HG03571 (cell line): ENCODE measurements around the gene PPDPF.
A peak's percentile ranks its signal among the peaks of the same experiment; 100 is the strongest.
"Not testable (repeated sequence)": the region's sequence is repeated elsewhere in the genome, so short reads cannot be mapped to it uniquely, and the experiment has no call there.

Experiments used
- ATAC-seq: cut with Tn5 transposase; IDR thresholded peaks from one replicate; pipeline ENCODE4 v1.9.1; 2021; ENCODE audit not compliant: unreplicated experiment

The PPDPF gene

GRCh38 chr20:63547725-63548480 is 27.3 kb downstream of the PPDPF start, which contains the start of gene SRMS:
Gene SRMS (minus strand): TSS chr20:63547749. CDS start chr20:63547463, 286 bp downstream.
- no peak for ATAC-seq

- ATAC-seq: no peak
Measured at GRCh38 chr20:63548542-63548941, 28.0 kb downstream of the PPDPF start.

GRCh38 chr20:63549019-63549418 is 28.5 kb downstream of the PPDPF start:
- no peak for ATAC-seq

- no peak for ATAC-seq
Measured at GRCh38 chr20:63549679-63550282, 29.2 kb downstream of the PPDPF start.

GRCh38 chr20:63551068-63551467 is 30.5 kb downstream of the PPDPF start:
- ATAC-seq: no peak

GRCh38 chr20:63552481-63553249 is 32.1 kb downstream of the PPDPF start:
- peak; percentile 42 for ATAC-seq

- peak; percentile 34 for ATAC-seq
Measured at GRCh38 chr20:63553251-63553932, 32.8 kb downstream of the PPDPF start.

GRCh38 chr20:63553933-63554290 is 33.3 kb downstream of the PPDPF start, which contains the start of gene FNDC11:
Gene FNDC11 (plus strand): TSS chr20:63554159. CDS start chr20:63555664, 1,505 bp downstream.
- peak; percentile 25 for ATAC-seq

- no peak for ATAC-seq
Measured at GRCh38 chr20:63554361-63555278, 34.1 kb downstream of the PPDPF start.

- no peak for ATAC-seq
Measured at GRCh38 chr20:63555661-63556381, 35.3 kb downstream of the PPDPF start.

GRCh38 chr20:63556873-63557478 is 36.4 kb downstream of the PPDPF start:
- no peak for ATAC-seq

GRCh38 chr20:63557481-63557891 is 36.9 kb downstream of the PPDPF start:
- no peak for ATAC-seq

- no peak for ATAC-seq
Measured at GRCh38 chr20:63558804-63559484, 38.4 kb downstream of the PPDPF start.

- ATAC-seq: not testable (repeated sequence)
Measured at GRCh38 chr20:63559485-63560332, 39.1 kb downstream of the PPDPF start.

GRCh38 chr20:63560333-63560805 is 39.8 kb downstream of the PPDPF start:
- no peak for ATAC-seq

GRCh38 chr20:63560856-63561609 is 40.5 kb downstream of the PPDPF start:
- ATAC-seq: no peak
